SK-N-SH (cell line): ENCODE measurements around the gene SULF2. TPM values are rescaled to one million over a fixed set of nuclear protein-coding genes. Genes with fewer than 3 reads are reported as not detected.

Source experiments
- CTCF ChIA-PET: fragments of 300-600, 350-600 bp; formaldehyde crosslinking; extraction: SDS; loops from one replicate; lab custom pipeline; 2021; lab: Yijun Ruan, JAX
- POLR2A ChIA-PET: fragments of 350-600 bp; sonication (Branson Sonifier 250); formaldehyde crosslinking; extraction: SDS; loops from one replicate; lab custom pipeline; 2020; ENCODE audit warnings: antibody characterized with exemption, inconsistent platforms; lab: Yijun Ruan, JAX
- DNase-seq: peaks from one replicate; pipeline ENCODE4 v3.0.0; 2012
- H2AFZ ChIP-seq: fragments of 200-600 bp; sonication (generic); 2 replicates; pipeline ENCODE4 v1.8.1; 2016; ENCODE audit warnings: antibody characterized with exemption, mild to moderate bottlenecking, low read depth
- H3F3A ChIP-seq: fragments of 200-600 bp; sonication (generic); replicated peaks from 2 replicates; pipeline ENCODE3; 2016; ENCODE audit warnings: antibody characterized with exemption, mild to moderate bottlenecking; ENCODE audit not compliant: insufficient read depth
- H3K27ac ChIP-seq, 2 experiments: fragments of 200-500 bp in 1 of 2; fragments of 200-600 bp in 1 of 2; sonication (Bioruptor generic) in 1 of 2; sonication (generic), shearing (Covaris generic) in 1 of 2; 2 replicates each; pipeline versions ENCODE4 v1.5.1 to v1.6.1; 2014 to 2016; ENCODE audit warnings: low read depth in 2 of 2, inconsistent platforms in 1 of 2, low read length in 1 of 2, mild to moderate bottlenecking in 1 of 2, mixed read lengths in 1 of 2
- H3K27me3 ChIP-seq: fragments of 200-600 bp; sonication (generic), shearing (Covaris generic); 2 replicates; pipeline ENCODE4 v1.6.1; 2016; ENCODE audit warnings: mixed run types; ENCODE audit not compliant: insufficient read depth
- H3K36me3 ChIP-seq, 2 experiments: fragments of 200-500 bp in 1 of 2; fragments of 200-600 bp in 1 of 2; sonication (Bioruptor generic) in 1 of 2; sonication (generic) in 1 of 2; replicated peaks in 1 of 2; 2 replicates each; pipeline versions ENCODE3 to v1.5.1; 2014 to 2016; ENCODE audit warnings: low read length in 1 of 2, mild to moderate bottlenecking in 1 of 2; ENCODE audit not compliant: insufficient read depth in 2 of 2, control insufficient read depth in 1 of 2
- H3K4me1 ChIP-seq, 2 experiments: fragments of 200-500 bp in 1 of 2; fragments of 200-600 bp in 1 of 2; sonication (Bioruptor generic) in 1 of 2; sonication (generic), shearing (Covaris generic) in 1 of 2; 2 replicates each; pipeline versions ENCODE4 v1.5.1 to v1.6.1; 2014 to 2016; ENCODE audit warnings: low read depth in 1 of 2, low read length in 1 of 2, mixed run types in 1 of 2; ENCODE audit not compliant: insufficient read depth in 2 of 2, control insufficient read depth in 1 of 2
- H3K4me2 ChIP-seq: fragments of 200-600 bp; sonication (generic), shearing (Covaris generic); 2 replicates; pipeline ENCODE4 v1.6.1; 2017; ENCODE audit warnings: mixed run types
- H3K4me3 ChIP-seq, 2 experiments: fragments of 200-500 bp in 1 of 2; fragments of 200-600 bp in 1 of 2; sonication (Bioruptor generic) in 1 of 2; sonication (generic), shearing (Covaris generic) in 1 of 2; 2 replicates each; pipeline versions ENCODE4 v1.5.1 to v1.8.1; 2014 to 2016; ENCODE audit warnings: low read depth in 2 of 2, inconsistent platforms in 1 of 2, low read length in 1 of 2, mild to moderate bottlenecking in 1 of 2, mixed read lengths in 1 of 2, moderate library complexity in 1 of 2
- H3K79me2 ChIP-seq: fragments of 200-600 bp; sonication (generic); 2 replicates; pipeline ENCODE4 v1.8.1; 2017; ENCODE audit warnings: mild to moderate bottlenecking; ENCODE audit not compliant: insufficient read depth
- H3K9ac ChIP-seq: fragments of 200-600 bp; sonication (generic); 2 replicates; pipeline ENCODE4 v1.6.1; 2017; ENCODE audit warnings: mixed run types
- H3K9me2 ChIP-seq: fragments of 200-600 bp; sonication (generic); 2 replicates; pipeline ENCODE4 v1.6.1; 2017; ENCODE audit warnings: mixed run types
- H3K9me3 ChIP-seq: fragments of 200-600 bp; sonication (generic); 2 replicates; pipeline ENCODE4 v1.6.1; 2017; ENCODE audit warnings: mixed run types, mild to moderate bottlenecking, moderate library complexity
- H4K20me1 ChIP-seq: fragments of 200-600 bp; sonication (generic); 2 replicates; pipeline ENCODE4 v1.6.1; 2017; ENCODE audit warnings: mild to moderate bottlenecking, mixed run types; ENCODE audit not compliant: insufficient read depth
- CHD2 ChIP-seq: fragments of 150-350 bp; IDR thresholded peaks from 2 replicates; pipeline ENCODE4 v1.6.1; 2018; ENCODE audit warnings: low read length; ENCODE audit not compliant: partially characterized antibody
- ELF1 ChIP-seq: IDR thresholded peaks from 2 replicates; pipeline ENCODE4 v1.4.0; 2012
- FOXJ3 ChIP-seq: sonication (generic); formaldehyde crosslinking; IDR thresholded peaks from 2 replicates; pipeline ENCODE4 v1.5.1; 2020; ENCODE audit warnings: mild to moderate bottlenecking, missing genetic modification reagents
- GATA2 ChIP-seq: sonication (generic); formaldehyde crosslinking; IDR thresholded peaks from 2 replicates; pipeline ENCODE4 v1.5.0; 2020; ENCODE audit warnings: mild to moderate bottlenecking, missing genetic modification reagents
- MAX ChIP-seq: IDR thresholded peaks from 2 replicates; pipeline ENCODE4 v1.4.0; 2012; ENCODE audit warnings: low read depth
- MXI1 ChIP-seq: IDR thresholded peaks from 2 replicates; pipeline ENCODE4 v1.6.1; 2012; ENCODE audit warnings: mild to moderate bottlenecking, low read depth, low read length, improper control_type of control experiment
- POLR2AphosphoS5 ChIP-seq: IDR thresholded peaks from 2 replicates; pipeline ENCODE4 v1.6.1; 2012; ENCODE audit warnings: low read depth, low read length
- RAD21 ChIP-seq: IDR thresholded peaks from 2 replicates; pipeline ENCODE4 v1.6.1; 2012; ENCODE audit warnings: mild to moderate bottlenecking, low read length
- RCOR1 ChIP-seq: fragments of 150-350 bp; IDR thresholded peaks from 2 replicates; pipeline ENCODE4 v1.6.1; 2017; ENCODE audit warnings: antibody characterized with exemption, low read length
- REST ChIP-seq: IDR thresholded peaks from 2 replicates; pipeline ENCODE4 v1.6.1; 2012; ENCODE audit warnings: mild to moderate bottlenecking, low read depth, low read length, moderate library complexity
- RFX5 ChIP-seq: IDR thresholded peaks from 2 replicates; pipeline ENCODE4 v1.6.1; 2012; ENCODE audit warnings: mild to moderate bottlenecking, improper control_type of control experiment, low read length
- SIN3A ChIP-seq: IDR thresholded peaks from 2 replicates; pipeline ENCODE4 v1.6.1; 2012; ENCODE audit warnings: low read depth, mild to moderate bottlenecking, low read length, moderate library complexity, borderline replicate concordance
- SMC3 ChIP-seq: IDR thresholded peaks from 2 replicates; pipeline ENCODE4 v1.6.1; 2012; ENCODE audit warnings: low read depth, low read length, improper control_type of control experiment
- TAF1 ChIP-seq: IDR thresholded peaks from 2 replicates; pipeline ENCODE4 v1.6.1; 2012; ENCODE audit warnings: low read depth, mild to moderate bottlenecking, low read length, moderate library complexity, borderline replicate concordance
- TCF12 ChIP-seq: IDR thresholded peaks from 2 replicates; pipeline ENCODE4 v1.4.0; 2012
- TEAD4 ChIP-seq: IDR thresholded peaks from 2 replicates; pipeline ENCODE4 v1.4.0; 2012; ENCODE audit warnings: mild to moderate bottlenecking, borderline replicate concordance; ENCODE audit not compliant: insufficient read depth
- USF1 ChIP-seq: IDR thresholded peaks from 2 replicates; pipeline ENCODE4 v1.4.0; 2012; ENCODE audit warnings: low read depth, borderline replicate concordance
- YY1 ChIP-seq: IDR thresholded peaks from 2 replicates; pipeline ENCODE4 v1.4.0; 2012; ENCODE audit warnings: low read depth, mild to moderate bottlenecking
- ZBTB33 ChIP-seq: IDR thresholded peaks from 2 replicates; pipeline ENCODE4 v1.4.0; 2012; ENCODE audit warnings: low read depth, borderline replicate concordance
- WGBS: methylation state at CpG from one replicate; pipeline ENCODE4 v1.1.6; 2017; ENCODE audit warnings: low lambda C conversion rate; 5-methylcytosine and 5-hydroxymethylcytosine counted together
- polyA plus RNA-seq, 3 experiments: library from polyadenylated mRNA; depleted of rRNA; stranded (reverse); fragments of >200 nt; gene quantifications; 2 replicates each; pipeline ENCODE4 v1.2.3, GENCODE V29; 2012

SULF2 gene
- polyA plus RNA-seq, 1 of the 3 experiments (the other 2 are of a cell fraction), result 20.2 TPM

- Histone ChIP-seq H3K4me3 (no peak overlapping the region), H4K20me1 (no peaks in the 10 kb centered on the region), H3K36me3 (no peaks in the 10 kb centered on the region), H3K9me3 (no peaks in the 10 kb centered on the region), H3K4me2 (no peak overlapping the region), H2AFZ (no peak overlapping the region), H3K4me1 (no peaks in the 10 kb centered on the region), H3K9ac (no peak overlapping the region), H3K79me2 (no peaks in the 10 kb centered on the region), H3K27me3 (no peaks in the 10 kb centered on the region), H3K9me2 (no peaks in the 10 kb centered on the region), H3F3A (no peaks in the 10 kb centered on the region), H3K27ac (no peak overlapping the region)
- TF ChIP-seq RFX5, result no peak
- TF ChIP-seq SMC3, result no peak
- TF ChIP-seq TCF12, result no peak
- no peak for TF ChIP-seq GATA2
- no peak for TF ChIP-seq RAD21
- TF ChIP-seq USF1, result no peak
- TF ChIP-seq YY1, result no peak
- TF ChIP-seq SIN3A, result no peak
- TF ChIP-seq TEAD4, result no peak
- no peak for TF ChIP-seq FOXJ3 (CRISPR knock-in tag)
- TF ChIP-seq REST, result no peak
- no peak for TF ChIP-seq ZBTB33
- no peak for TF ChIP-seq POLR2AphosphoS5
- no peak for TF ChIP-seq MAX
- no peak for TF ChIP-seq ELF1
- no peak for TF ChIP-seq TAF1
- TF ChIP-seq CHD2, result no peak
- no peak for TF ChIP-seq MXI1
- TF ChIP-seq RCOR1, result no peak
- 75% methylated on average over 11 of the region's 11 CpGs for WGBS
- POLR2A ChIA-PET, result no interaction called here
- DNase-seq, result no peak
- CTCF ChIA-PET, result interaction anchor here (1.5 to 1.6 kb wide), 3 partner anchors 16 to 879 kb away, joined by 3 to 7 read pairs (median 5); no protein-coding TSS in a partner anchor
Measured at GRCh38 chr20:47740862-47741184, 44.5 kb downstream of the SULF2 start.
